Activated CD4-positive, alpha-beta T cell treated with anti-CD3 and anti-CD28 coated beads, Interleukin-2, amount 10 ng/mL, durations not matched to agents 7 days and 5 days (primary cell): Measurements from ENCODE around the gene NOTUM. TPM values are rescaled to one million over a fixed set of nuclear protein-coding genes. Genes with fewer than 3 reads are reported as not detected.
"Not testable (repeated sequence)": the region's sequence is repeated elsewhere in the genome, so short reads cannot be mapped to it uniquely, and the experiment has no call there.

Experiments used
- CTCF ChIA-PET: fragments of 350-600 bp; sonication (Branson Sonifier 250); formaldehyde crosslinking; loops from one replicate; lab custom pipeline; 2021; ENCODE audit warnings: antibody characterized with exemption; lab: Charles Lee
- POLR2A ChIA-PET: fragments of 350-600 bp; sonication (Branson Sonifier 250); formaldehyde crosslinking; loops from one replicate; lab custom pipeline; 2021; ENCODE audit warnings: antibody characterized with exemption; lab: Charles Lee
- DNase-seq: peaks from one replicate; pipeline ENCODE4 v3.0.0-alpha.2; 2020
- H3K27ac Mint-ChIP-seq: one replicate; pipeline ENCODE4 v1.8.0; 2021; ENCODE audit warnings: mild to moderate bottlenecking, moderate library complexity, mixed read lengths
- H3K27me3 Mint-ChIP-seq: one replicate; pipeline ENCODE4 v1.8.0; 2021; ENCODE audit warnings: mixed read lengths
- H3K36me3 Mint-ChIP-seq: one replicate; pipeline ENCODE4 v1.8.0; 2021; ENCODE audit warnings: low read depth, mixed read lengths
- H3K4me1 Mint-ChIP-seq: one replicate; pipeline ENCODE4 v1.8.0; 2021; ENCODE audit warnings: mixed read lengths
- H3K4me3 Mint-ChIP-seq: one replicate; pipeline ENCODE4 v1.8.0; 2021; ENCODE audit warnings: mild to moderate bottlenecking, moderate library complexity, mixed read lengths
- H3K9me3 Mint-ChIP-seq: one replicate; pipeline ENCODE4 v1.8.0; 2021; ENCODE audit warnings: mixed read lengths
- total RNA-seq, 2 experiments: library from RNA; stranded (reverse); gene quantifications; one replicate each; pipeline ENCODE4 v1.2.3, GENCODE V29; 2021

The NOTUM gene
- total RNA-seq, 2 experiments from 2014 or later, result 0.23 to 0.55 TPM

- peak overlapping the region; percentile 83 for H3K27ac Mint-ChIP-seq
- peaks cover 7% of the 10 kb centered on the region for H3K27me3 Mint-ChIP-seq
- peaks cover 11% of the 10 kb centered on the region for H3K36me3 Mint-ChIP-seq
- H3K9me3 Mint-ChIP-seq, result no peaks in the 10 kb centered on the region
- POLR2A ChIA-PET, result no interaction called here
- H3K4me1 Mint-ChIP-seq, result peaks cover 36% of the 10 kb centered on the region
- peak overlapping the region; percentile 92 for H3K4me3 Mint-ChIP-seq
- CTCF ChIA-PET, result interaction anchor here (0.6 to 3.7 kb wide), 10 partner anchors 8 to 530 kb away, joined by 3 to 15 read pairs (median 4); partner anchors contain the start of genes DCXR, NOTUM, PCYT2 and PYCR1
- peak; percentile 45 for DNase-seq
Observed at GRCh38 chr17:81924557-81925532, 36.1 kb downstream of the NOTUM start.

DNA sequence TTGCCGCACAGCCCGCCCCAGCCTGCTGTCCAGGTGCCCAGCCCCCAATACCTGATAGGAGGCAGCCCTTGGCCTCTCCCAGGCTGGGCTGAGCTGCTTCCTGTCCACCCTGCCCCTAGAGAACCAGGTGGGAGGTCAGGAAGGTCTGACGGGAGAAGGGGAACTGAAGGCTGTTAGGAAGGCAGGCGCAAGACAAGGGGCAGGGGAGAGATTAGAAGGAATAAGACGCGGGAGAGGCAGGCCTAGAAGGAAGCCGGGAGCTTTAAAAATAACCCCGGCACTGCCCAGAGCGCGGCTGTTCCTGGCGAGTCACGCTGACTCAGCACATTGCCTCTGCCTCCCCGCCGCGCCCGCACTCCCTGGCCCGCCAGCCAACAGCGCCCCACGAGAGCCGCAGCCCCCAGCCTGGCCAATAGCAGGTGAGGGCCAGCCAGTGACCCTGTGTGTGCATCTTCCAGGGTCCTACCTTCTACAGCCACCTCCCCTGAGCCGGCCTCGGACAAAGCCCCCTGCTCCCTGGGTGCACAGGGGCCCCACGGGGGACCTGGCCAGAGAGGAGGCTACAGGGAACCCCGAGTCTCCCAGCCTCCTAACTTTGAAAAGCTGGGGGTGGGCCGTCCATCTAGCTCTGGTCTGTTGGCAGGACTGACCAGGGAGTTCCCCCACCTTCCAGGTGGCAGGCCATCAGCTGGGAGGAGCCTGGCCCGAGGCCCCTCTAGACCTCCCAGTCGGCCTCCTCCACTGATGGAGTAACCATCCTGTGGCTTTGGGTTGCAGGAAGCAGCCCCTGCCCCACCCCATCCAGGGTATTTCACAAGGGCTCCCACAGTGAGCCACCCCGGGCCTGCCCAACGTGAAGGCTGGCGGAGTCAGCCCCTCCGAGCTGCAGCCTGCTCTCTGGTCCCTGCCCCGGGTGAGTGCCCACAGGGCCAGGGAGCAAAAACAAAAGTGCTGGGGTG, 37.4 kb downstream of the NOTUM start:
- Mint-ChIP-seq H3K4me3 (peak overlapping the region; percentile 48), H3K4me1 (peaks cover 38% of the 10 kb centered on the region), H3K36me3 (peaks cover 11% of the 10 kb centered on the region), H3K9me3 (no peaks in the 10 kb centered on the region), H3K27ac (peak overlapping the region; percentile 83), H3K27me3 (peaks cover under 1% of the 10 kb centered on the region)
- CTCF ChIA-PET, result interaction anchor here (0.6 to 2.1 kb wide), 5 partner anchors 15 to 955 kb away, joined by 3 to 5 read pairs (median 4); partner anchors contain the start of gene RAC3
- POLR2A ChIA-PET, result no interaction called here
- no peak for DNase-seq

DNA sequence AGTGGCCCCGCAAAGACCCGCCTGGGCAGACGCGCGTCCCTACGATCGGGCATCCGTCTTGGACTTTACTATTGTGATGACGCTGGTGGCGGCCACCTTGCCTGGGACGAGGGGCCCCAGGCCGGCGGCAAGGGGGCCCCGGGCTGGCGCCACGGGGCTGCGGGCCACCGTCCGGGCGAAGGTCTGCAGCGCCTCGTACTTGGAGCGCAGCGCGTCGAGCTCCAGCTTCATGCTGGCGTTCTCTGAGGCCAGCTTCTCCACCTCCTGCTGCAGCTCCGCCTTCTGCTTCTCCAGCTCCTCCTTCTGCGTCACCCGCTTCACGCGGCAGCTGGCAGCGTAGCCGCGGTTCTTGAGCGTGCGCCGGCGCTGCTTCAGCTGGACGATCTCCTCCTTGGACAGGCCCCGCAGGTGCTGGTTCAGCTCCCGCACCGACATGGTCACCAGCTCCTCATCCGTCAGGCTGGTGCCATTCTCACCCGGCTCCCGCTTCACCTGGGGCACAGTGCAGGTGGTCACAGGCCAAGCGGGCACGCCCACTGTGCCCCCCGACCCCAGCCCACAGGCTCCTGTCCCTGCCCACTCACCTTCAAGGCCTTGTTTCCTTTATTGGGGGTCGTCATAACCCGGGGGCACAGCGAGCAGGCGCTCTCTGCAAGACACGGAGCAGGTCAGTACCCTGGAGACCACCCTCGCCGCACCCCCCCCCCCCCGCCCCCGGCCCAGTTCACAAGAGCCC, 38.3 kb downstream of the NOTUM start:
- DNase-seq, result no peak
- Mint-ChIP-seq H3K4me3 (no peak overlapping the region), H3K9me3 (no peaks in the 10 kb centered on the region), H3K27ac (no peak overlapping the region), H3K4me1 (peaks cover 45% of the 10 kb centered on the region), H3K36me3 (peaks cover 14% of the 10 kb centered on the region), H3K27me3 (no peaks in the 10 kb centered on the region)
- ChIA-PET CTCF (interaction anchor here (1.0 kb wide), 1 partner anchor 16 kb away, joined by 3 read pairs; no protein-coding TSS in a partner anchor), POLR2A (no interaction called here)

GRCh38 chr17:81921996-81922565, 38.9 kb downstream of the NOTUM start:
- Mint-ChIP-seq H3K9me3 (no peaks in the 10 kb centered on the region), H3K4me3 (no peak overlapping the region), H3K36me3 (peaks cover 18% of the 10 kb centered on the region), H3K27me3 (no peaks in the 10 kb centered on the region), H3K4me1 (peaks cover 49% of the 10 kb centered on the region), H3K27ac (peak overlapping the region; percentile 22)
- ChIA-PET POLR2A (no interaction called here), CTCF (no interaction called here)
- DNase-seq, result no peak

DNA sequence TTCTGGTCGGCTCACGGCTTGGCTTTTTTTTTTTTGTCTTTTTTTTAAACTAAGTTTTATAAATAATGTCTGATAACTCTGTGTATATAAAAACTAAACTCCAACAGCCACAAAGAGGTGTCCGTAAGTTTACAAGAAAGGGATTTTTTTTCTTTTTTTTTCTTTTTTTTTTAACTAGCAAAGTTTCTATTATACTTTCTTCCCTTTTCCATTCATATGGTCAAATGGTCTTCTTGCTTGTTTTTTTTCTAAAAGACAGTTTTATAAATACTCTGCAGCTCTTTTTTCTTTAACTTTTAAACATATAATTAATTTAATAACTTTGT, 39.5 kb downstream of the NOTUM start:
- CTCF ChIA-PET, result no interaction called here
- Mint-ChIP-seq H3K27ac (no peak overlapping the region), H3K9me3 (no peaks in the 10 kb centered on the region), H3K36me3 (peaks cover 22% of the 10 kb centered on the region), H3K27me3 (no peaks in the 10 kb centered on the region), H3K4me3 (no peak overlapping the region), H3K4me1 (peaks cover 53% of the 10 kb centered on the region)
- no peak for DNase-seq
- POLR2A ChIA-PET, result no interaction called here

DNA sequence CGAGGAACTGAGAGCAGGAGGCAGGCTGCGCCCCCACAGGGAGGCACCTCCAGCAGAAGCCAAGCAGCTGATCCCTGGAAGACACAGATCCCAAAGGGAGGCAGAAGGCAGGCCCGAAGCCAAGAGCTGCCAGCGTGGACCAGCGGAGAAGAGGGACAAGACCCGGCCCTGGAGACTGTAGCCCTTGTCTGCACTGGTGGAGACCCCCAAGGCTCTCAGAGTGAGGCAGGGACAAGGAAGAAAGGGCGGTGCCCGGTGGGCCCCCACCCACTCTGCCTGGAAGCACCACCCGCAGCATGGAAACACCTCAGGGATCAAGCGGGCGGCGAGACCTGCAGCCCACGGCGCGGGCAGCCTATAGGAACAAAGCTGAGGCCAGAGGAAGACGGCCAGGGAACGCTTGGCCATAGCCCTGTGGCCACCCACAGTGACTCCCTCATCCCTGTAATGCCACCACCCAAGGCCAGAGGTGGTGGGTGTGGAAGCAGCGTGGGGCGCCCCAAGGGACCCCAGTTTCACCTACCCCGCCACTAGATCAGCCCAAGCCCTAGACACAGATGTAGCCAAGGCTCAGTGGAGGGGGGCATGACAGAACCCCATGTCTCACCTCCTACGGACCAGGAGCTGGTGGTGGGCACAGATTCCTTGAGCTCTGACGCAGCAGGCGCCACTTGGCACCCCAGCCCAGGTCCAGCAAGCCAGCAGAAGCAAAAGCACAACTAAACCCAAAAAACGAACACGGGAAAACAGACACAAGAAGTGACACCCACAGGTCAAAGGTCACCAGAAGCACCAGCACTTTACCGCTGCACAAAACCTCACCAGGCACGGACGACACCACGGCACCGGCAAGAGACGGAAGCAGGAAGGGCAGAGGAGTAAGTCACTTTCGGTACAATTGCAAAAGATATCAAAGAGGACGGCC, 40.1 kb downstream of the NOTUM start:
- no peaks in the 10 kb centered on the region for H3K9me3 Mint-ChIP-seq
- no peak for DNase-seq
- H3K27me3 Mint-ChIP-seq, result no peaks in the 10 kb centered on the region
- H3K4me3 Mint-ChIP-seq, result no peak overlapping the region
- peak overlapping the region; percentile 54 for H3K27ac Mint-ChIP-seq
- ChIA-PET CTCF (interaction anchor here (0.5 to 1.4 kb wide), 2 partner anchors 10 kb away, joined by 3 to 4 read pairs; no protein-coding TSS in a partner anchor), POLR2A (no interaction called here)
- H3K4me1 Mint-ChIP-seq, result peaks cover 51% of the 10 kb centered on the region
- peaks cover 25% of the 10 kb centered on the region for H3K36me3 Mint-ChIP-seq

DNA sequence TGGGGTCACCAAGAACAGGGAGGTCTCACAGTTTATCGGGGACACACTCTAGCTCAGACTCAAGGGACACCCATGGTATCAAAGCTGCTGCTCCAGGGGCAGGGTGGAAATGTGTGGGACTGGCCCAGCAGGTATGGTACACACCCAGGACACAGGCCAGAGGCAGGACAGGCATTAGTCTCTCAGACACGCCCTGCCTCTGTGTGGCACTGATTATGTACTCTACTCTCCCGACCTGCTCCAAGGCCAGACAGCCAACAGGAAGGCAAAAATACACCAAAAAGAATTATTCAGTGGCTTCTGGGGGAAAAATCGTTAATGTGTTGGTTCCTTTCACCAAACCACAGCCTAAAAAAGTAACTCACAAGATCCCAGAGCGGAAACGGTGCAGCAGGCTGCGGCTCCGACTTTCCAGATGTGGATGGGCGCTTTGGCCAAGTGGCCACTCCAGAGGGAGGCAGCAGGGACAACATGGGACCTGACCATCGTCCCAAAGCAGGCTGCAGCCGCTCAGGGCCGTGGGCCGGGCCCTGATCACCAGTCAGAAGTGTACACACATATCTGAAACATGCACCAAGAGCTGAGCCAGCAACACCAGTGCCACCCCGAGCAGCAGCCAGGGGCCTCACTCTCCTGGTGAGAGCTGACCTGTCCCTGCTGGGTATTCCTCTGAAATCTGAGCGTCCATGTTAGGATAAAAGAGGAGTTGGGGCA, 42.0 kb downstream of the NOTUM start:
- Mint-ChIP-seq H3K27me3 (no peaks in the 10 kb centered on the region), H3K4me3 (peak overlapping the region; percentile 84), H3K27ac (peak overlapping the region; percentile 90), H3K9me3 (no peaks in the 10 kb centered on the region), H3K36me3 (peaks cover 34% of the 10 kb centered on the region), H3K4me1 (peaks cover 37% of the 10 kb centered on the region)
- DNase-seq, result no peak
- POLR2A ChIA-PET, result no interaction called here
- CTCF ChIA-PET, result no interaction called here

DNA sequence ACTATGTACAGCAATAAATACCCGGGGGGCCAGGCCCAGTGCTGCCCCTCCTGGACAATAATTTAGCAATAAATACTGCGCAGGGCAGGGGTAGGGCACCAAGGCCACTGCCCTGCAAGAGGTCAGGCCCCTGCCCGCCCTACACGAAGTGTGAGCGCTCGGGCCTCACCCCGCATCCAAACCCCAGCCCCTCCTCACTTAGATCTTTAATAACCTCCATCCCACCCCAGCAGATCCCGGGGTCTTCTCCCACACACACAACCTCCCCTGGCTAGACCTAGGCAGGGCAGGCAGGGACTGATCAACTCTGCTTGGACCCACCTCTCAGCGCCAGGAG, 42.7 kb downstream of the NOTUM start:
- POLR2A ChIA-PET, DNase-seq, CTCF ChIA-PET, H3K27me3 Mint-ChIP-seq, H3K9me3 Mint-ChIP-seq: not testable (repeated sequence)
- Mint-ChIP-seq H3K36me3 (peaks cover 37% of the 10 kb centered on the region), H3K4me3 (peak overlapping the region; percentile 84), H3K4me1 (peaks cover 32% of the 10 kb centered on the region), H3K27ac (peak overlapping the region; percentile 90)

GRCh38 chr17:81917565-81918332, 43.2 kb downstream of the NOTUM start, which contains the start of gene SIRT7:
TSS of gene SIRT7 (minus strand) at chr17:81918176. CDS start at chr17:81918131, 45 bp downstream.
- Mint-ChIP-seq H3K36me3 (peaks cover 41% of the 10 kb centered on the region), H3K9me3 (no peaks in the 10 kb centered on the region), H3K4me1 (peaks cover 36% of the 10 kb centered on the region), H3K27ac (peak within 1 kb of the TSS; percentile 90), H3K27me3 (no peaks in the 10 kb centered on the region), H3K4me3 (peak within 1 kb of the TSS; percentile 84)
- peak; percentile 80 for DNase-seq
- ChIA-PET POLR2A (no interaction called here), CTCF (interaction anchor here (0.9 to 2.1 kb wide), 4 partner anchors 8 to 48 kb away, joined by 3 to 12 read pairs (median 4); no protein-coding TSS in a partner anchor)
